T-helper 2 cell treated with Interferon-gamma antibody and Interleukin-4, amounts not matched to agents 100 ng/mL and 5 ng/mL, for 36 hours (primary cell): Measurements from ENCODE around the gene DDIAS. TPM values are rescaled to one million over a fixed set of nuclear protein-coding genes. Genes with fewer than 3 reads are reported as not detected.
"Not testable (repeated sequence)": the region's sequence is repeated elsewhere in the genome, so short reads cannot be mapped to it uniquely, and the experiment has no call there.

Source experiments
- intact Hi-C: fragments of 100-400 bp; cut with micrococcal nuclease; formaldehyde crosslinking; loops from one replicate; pipeline ENCODE4 v1.15.1; 2023
- total RNA-seq: library from RNA; stranded (reverse); gene quantifications from 2 replicates; pipeline ENCODE4 v1.2.3, GENCODE V29; 2022

The DDIAS gene
- 13.9 and 15.7 TPM in 2 replicates for total RNA-seq

GRCh38 chr11:82901165-82901921, at the start of gene DDIAS:
Gene DDIAS (plus strand): TSS chr11:82901736. CDS start chr11:82914739, 13,003 bp downstream.
- intact Hi-C loops: loop anchor here (1.0 kb wide), 7 partner anchors 19 to 385 kb away; partner anchors contain the start of genes ANKRD42, CCDC90B and RAB30

GRCh38 chr11:82854242-82854641, 47.3 kb upstream of the DDIAS start:
- intact Hi-C loops: no loop called here

GRCh38 chr11:82854916-82855315, 46.6 kb upstream of the DDIAS start:
- intact Hi-C loops: not testable (repeated sequence)

- intact Hi-C loops: no loop called here
Measured at GRCh38 chr11:82855616-82856015, 45.9 kb upstream of the DDIAS start.

GRCh38 chr11:82857145-82857544, 44.4 kb upstream of the DDIAS start:
- intact Hi-C loops: no loop called here

- intact Hi-C loops: no loop called here
Measured at GRCh38 chr11:82858133-82858532, 43.4 kb upstream of the DDIAS start.

GRCh38 chr11:82858556-82859091, 42.9 kb upstream of the DDIAS start:
- intact Hi-C loops: no loop called here

GRCh38 chr11:82859750-82860149, 41.8 kb upstream of the DDIAS start:
- intact Hi-C loops: loop anchor here (10.0 kb wide), 1 partner anchor 85 kb away; no protein-coding TSS in a partner anchor

GRCh38 chr11:82862379-82862778, 39.2 kb upstream of the DDIAS start:
- intact Hi-C loops: loop anchor here (10.0 kb wide), 1 partner anchor 88 kb away; no protein-coding TSS in a partner anchor

- intact Hi-C loops: loop anchor here (10.0 kb wide), 1 partner anchor 88 kb away; no protein-coding TSS in a partner anchor
Measured at GRCh38 chr11:82863209-82863608, 38.3 kb upstream of the DDIAS start.

GRCh38 chr11:82864268-82864667, 37.3 kb upstream of the DDIAS start:
- intact Hi-C loops: loop anchor here (1.0 to 10.0 kb wide), 2 partner anchors 89 to 146 kb away; no protein-coding TSS in a partner anchor

- intact Hi-C loops: loop anchor here (5.0 to 10.0 kb wide), 3 partner anchors 91 to 951 kb away; no protein-coding TSS in a partner anchor
Measured at GRCh38 chr11:82865841-82866240, 35.7 kb upstream of the DDIAS start.

GRCh38 chr11:82867495-82868082, 33.9 kb upstream of the DDIAS start:
- intact Hi-C loops: loop anchor here (1.0 to 10.0 kb wide), 7 partner anchors 32 to 950 kb away; no protein-coding TSS in a partner anchor

- intact Hi-C loops: loop anchor here (5.0 to 10.0 kb wide), 3 partner anchors 95 to 948 kb away; no protein-coding TSS in a partner anchor
Measured at GRCh38 chr11:82869657-82870056, 31.9 kb upstream of the DDIAS start.

- intact Hi-C loops: no loop called here
Measured at GRCh38 chr11:82871646-82872045, 29.9 kb upstream of the DDIAS start.

- intact Hi-C loops: no loop called here
Measured at GRCh38 chr11:82872377-82873150, 29.0 kb upstream of the DDIAS start.

- intact Hi-C loops: no loop called here
Measured at GRCh38 chr11:82873919-82874333, 27.6 kb upstream of the DDIAS start.

- intact Hi-C loops: no loop called here
Measured at GRCh38 chr11:82874646-82875523, 26.7 kb upstream of the DDIAS start.

- intact Hi-C loops: no loop called here
Measured at GRCh38 chr11:82883853-82884252, 17.7 kb upstream of the DDIAS start.
